Endothelial cell (in vitro differentiated cells): ENCODE results near the gene PCP2. TPM values are rescaled to one million over a fixed set of nuclear protein-coding genes. Genes with fewer than 3 reads are reported as not detected.

Experiments
- DNase-seq: peaks from one replicate; pipeline ENCODE4 v3.0.0; 2021; ENCODE audit warnings: low spot score
- H3K27ac Mint-ChIP-seq: one replicate; pipeline ENCODE4 v1.8.0; 2021; ENCODE audit warnings: mixed read lengths, inconsistent platforms; ENCODE audit not compliant: unreplicated experiment
- H3K27me3 Mint-ChIP-seq: one replicate; pipeline ENCODE4 v1.8.0; 2021; ENCODE audit warnings: mild to moderate bottlenecking, moderate library complexity, mixed read lengths, inconsistent platforms; ENCODE audit not compliant: unreplicated experiment
- H3K36me3 Mint-ChIP-seq: one replicate; pipeline ENCODE4 v1.8.0; 2021; ENCODE audit warnings: mild to moderate bottlenecking, low read depth, mixed read lengths, inconsistent platforms; ENCODE audit not compliant: unreplicated experiment
- H3K4me1 Mint-ChIP-seq: one replicate; pipeline ENCODE4 v1.8.0; 2021; ENCODE audit warnings: mild to moderate bottlenecking, mixed read lengths, inconsistent platforms; ENCODE audit not compliant: unreplicated experiment
- H3K4me3 Mint-ChIP-seq: one replicate; pipeline ENCODE4 v1.8.0; 2021; ENCODE audit warnings: mild to moderate bottlenecking, mixed read lengths, inconsistent platforms; ENCODE audit not compliant: unreplicated experiment
- H3K9me3 Mint-ChIP-seq: one replicate; pipeline ENCODE4 v1.8.0; 2021; ENCODE audit warnings: mixed read lengths, inconsistent platforms; ENCODE audit not compliant: unreplicated experiment
- total RNA-seq: library from RNA; stranded (reverse); fragmentation: NEBNext Ultra II Directional; extraction: Animal tissue kit (Norgen Biotek cat#: 25700); gene quantifications from one replicate; pipeline ENCODE4 v1.2.1, GENCODE V29; 2021; ENCODE audit not compliant: unreplicated experiment
- TF ChIP-seq, protein P1 (sequence below): fragments of 200-600 bp; sonication (generic); IDR thresholded peaks from one replicate; pipeline ENCODE4 v1.5.0; 2021; ENCODE audit warnings: antibody characterized with exemption; ENCODE audit not compliant: unreplicated experiment

PCP2 gene
- total RNA-seq, 1 donor from 2014 or later, result not detected

DNA sequence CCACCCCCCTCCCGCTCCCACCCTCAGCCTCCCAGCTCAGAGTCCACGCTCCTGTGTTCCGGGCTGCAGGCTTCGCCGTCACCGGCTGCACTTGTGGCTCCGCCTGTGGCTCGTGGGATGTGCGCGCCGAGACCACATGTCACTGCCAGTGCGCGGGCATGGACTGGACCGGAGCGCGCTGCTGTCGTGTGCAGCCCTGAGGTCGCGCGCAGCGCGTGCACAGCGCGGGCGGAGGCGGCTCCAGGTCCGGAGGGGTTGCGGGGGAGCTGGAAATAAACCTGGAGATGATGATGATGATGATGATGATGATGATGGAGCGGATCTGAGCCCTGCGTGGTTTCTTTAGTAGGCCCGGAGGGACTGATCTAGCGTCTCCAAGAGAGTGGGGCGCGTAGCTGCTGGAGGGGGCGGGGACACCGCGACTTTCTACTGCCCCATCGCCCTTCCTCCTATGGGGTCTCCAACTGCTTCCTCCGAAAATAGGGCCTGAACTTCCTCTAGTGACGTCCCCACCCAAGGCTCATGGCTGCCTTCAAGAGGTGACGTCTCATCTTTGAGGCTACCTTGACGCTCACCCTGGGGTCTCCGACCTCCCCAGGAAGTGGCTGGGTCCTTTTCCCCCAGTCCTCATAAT, 36.7 kb upstream of the PCP2 start:
- H3K9me3 Mint-ChIP-seq, result peaks cover 4% of the 10 kb centered on the region
- TF ChIP-seq, protein P1, sequence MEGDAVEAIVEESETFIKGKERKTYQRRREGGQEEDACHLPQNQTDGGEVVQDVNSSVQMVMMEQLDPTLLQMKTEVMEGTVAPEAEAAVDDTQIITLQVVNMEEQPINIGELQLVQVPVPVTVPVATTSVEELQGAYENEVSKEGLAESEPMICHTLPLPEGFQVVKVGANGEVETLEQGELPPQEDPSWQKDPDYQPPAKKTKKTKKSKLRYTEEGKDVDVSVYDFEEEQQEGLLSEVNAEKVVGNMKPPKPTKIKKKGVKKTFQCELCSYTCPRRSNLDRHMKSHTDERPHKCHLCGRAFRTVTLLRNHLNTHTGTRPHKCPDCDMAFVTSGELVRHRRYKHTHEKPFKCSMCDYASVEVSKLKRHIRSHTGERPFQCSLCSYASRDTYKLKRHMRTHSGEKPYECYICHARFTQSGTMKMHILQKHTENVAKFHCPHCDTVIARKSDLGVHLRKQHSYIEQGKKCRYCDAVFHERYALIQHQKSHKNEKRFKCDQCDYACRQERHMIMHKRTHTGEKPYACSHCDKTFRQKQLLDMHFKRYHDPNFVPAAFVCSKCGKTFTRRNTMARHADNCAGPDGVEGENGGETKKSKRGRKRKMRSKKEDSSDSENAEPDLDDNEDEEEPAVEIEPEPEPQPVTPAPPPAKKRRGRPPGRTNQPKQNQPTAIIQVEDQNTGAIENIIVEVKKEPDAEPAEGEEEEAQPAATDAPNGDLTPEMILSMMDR, result no peak
- peaks cover 4% of the 10 kb centered on the region for H3K4me1 Mint-ChIP-seq
- H3K27ac Mint-ChIP-seq, result no peak overlapping the region
- H3K27me3 Mint-ChIP-seq, result peaks cover 16% of the 10 kb centered on the region
- peak overlapping the region; percentile 21 for H3K4me3 Mint-ChIP-seq
- no peaks in the 10 kb centered on the region for H3K36me3 Mint-ChIP-seq
- no peak for DNase-seq

DNA sequence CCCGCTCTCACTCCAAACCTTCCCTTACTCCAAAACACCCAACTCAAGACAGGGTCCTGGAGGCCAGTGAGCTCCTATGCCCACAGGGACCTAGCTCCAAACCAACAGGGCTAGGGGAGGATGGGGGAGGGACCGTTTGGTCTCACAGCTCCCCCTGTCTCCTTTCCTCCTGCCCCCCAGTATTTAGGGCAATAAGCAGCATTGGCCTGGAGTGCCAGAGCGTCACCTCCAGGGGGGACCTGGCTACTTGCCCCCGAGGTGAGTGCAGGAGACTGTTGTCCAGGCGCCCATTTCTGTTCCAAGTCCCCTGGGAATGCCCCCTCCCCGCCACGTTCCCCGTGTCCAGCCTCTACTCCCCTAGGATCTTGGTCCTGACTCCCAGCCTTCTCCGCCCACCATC, 36.1 kb upstream of the PCP2 start:
- Mint-ChIP-seq H3K36me3 (no peaks in the 10 kb centered on the region), H3K4me3 (no peak overlapping the region), H3K4me1 (peaks cover 4% of the 10 kb centered on the region), H3K27me3 (peaks cover 16% of the 10 kb centered on the region), H3K9me3 (peaks cover 3% of the 10 kb centered on the region), H3K27ac (no peak overlapping the region)
- no peak for DNase-seq
- TF ChIP-seq, protein P1, result no peak

DNA sequence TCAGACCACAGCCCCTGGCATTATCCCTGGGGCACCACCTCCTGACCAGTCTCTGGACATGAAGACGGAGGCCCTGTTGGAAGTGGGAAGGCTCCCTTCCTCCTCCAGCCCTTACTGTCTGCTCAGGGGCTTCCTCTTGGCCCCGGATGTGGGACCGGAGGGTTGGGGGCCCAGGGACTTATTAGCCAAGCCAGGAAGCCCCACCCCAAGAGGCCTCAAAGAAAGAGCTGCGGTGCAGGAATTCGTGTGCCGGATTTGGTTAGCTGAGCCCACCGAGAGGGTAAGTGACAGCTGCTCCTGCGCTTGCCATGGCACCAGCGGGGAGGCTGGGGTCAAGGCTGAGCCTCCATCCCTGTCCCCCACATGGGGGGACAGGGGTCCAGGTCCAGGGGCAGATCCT, 35.3 kb upstream of the PCP2 start, which contains the start of gene RETN:
Gene RETN, plus strand, starts transcription at position 208 of the 400 bp plus-strand sequence. CDS start 278 bp downstream, outside the sequence.
- H3K27me3 Mint-ChIP-seq, result peaks cover 16% of the 10 kb centered on the region
- peaks cover 4% of the 10 kb centered on the region for H3K4me1 Mint-ChIP-seq
- no peak for DNase-seq
- H3K9me3 Mint-ChIP-seq, result no peaks in the 10 kb centered on the region
- H3K4me3 Mint-ChIP-seq, result no peak within 1 kb of the TSS
- H3K27ac Mint-ChIP-seq, result no peak within 1 kb of the TSS
- TF ChIP-seq, protein P1, result no peak
- H3K36me3 Mint-ChIP-seq, result no peaks in the 10 kb centered on the region

DNA sequence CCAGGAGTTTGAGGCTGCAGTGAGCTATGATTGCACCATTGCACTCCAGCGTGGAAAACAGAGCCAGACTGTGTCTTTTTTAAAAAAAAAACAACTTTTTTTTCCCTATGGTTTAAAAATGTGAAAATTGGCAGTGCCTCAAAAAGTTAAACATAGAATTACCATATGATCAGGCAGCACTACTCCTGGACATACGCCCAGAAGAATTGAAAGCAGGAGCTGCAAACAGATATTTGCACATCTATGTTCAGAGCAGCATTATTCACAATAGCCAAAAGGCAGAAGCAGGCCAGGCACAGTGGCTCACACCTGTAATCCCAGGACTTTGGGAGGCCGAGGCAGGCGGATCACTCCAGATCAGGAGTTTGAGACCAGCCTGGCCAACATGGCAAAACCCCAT, 31.6 kb upstream of the PCP2 start:
- TF ChIP-seq, protein P1, result no peak
- Mint-ChIP-seq H3K36me3 (no peaks in the 10 kb centered on the region), H3K27ac (no peak overlapping the region), H3K4me3 (no peak overlapping the region), H3K4me1 (no peaks in the 10 kb centered on the region), H3K27me3 (peaks cover 9% of the 10 kb centered on the region), H3K9me3 (no peaks in the 10 kb centered on the region)
- no peak for DNase-seq

DNA sequence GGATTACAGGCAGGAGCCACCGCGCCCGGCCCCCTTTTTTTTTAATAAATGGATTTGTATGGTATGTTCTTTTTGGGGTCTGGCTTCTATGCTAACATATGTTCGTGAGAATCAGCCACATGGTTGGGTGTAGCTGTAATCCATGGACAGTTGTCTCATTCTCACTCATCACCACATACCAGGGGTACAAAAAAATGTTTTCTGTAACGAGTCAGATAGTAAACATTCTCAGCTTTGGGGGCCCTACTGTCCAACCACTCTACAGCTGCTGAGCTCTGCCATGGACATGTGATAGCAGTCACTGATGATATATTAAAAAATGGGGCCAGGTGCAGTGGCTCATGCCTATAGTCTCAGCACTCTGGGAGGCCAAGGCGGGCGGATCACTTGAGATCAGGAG, 30.2 kb upstream of the PCP2 start:
- no peak for DNase-seq
- H3K4me1 Mint-ChIP-seq, result no peaks in the 10 kb centered on the region
- H3K27ac Mint-ChIP-seq, result no peak overlapping the region
- H3K9me3 Mint-ChIP-seq, result no peaks in the 10 kb centered on the region
- H3K4me3 Mint-ChIP-seq, result no peak overlapping the region
- H3K27me3 Mint-ChIP-seq, result peaks cover 3% of the 10 kb centered on the region
- TF ChIP-seq, protein P1, result no peak
- no peaks in the 10 kb centered on the region for H3K36me3 Mint-ChIP-seq
